Glomerular visceral epithelial cell (primary cell): Measurements from ENCODE around the gene CSNK2B.

Experiments used
- DNase-seq: peaks from one replicate; pipeline ENCODE4 v3.0.0-alpha.2; 2016; ENCODE audit errors: extremely low spot score

CSNK2B gene

DNA sequence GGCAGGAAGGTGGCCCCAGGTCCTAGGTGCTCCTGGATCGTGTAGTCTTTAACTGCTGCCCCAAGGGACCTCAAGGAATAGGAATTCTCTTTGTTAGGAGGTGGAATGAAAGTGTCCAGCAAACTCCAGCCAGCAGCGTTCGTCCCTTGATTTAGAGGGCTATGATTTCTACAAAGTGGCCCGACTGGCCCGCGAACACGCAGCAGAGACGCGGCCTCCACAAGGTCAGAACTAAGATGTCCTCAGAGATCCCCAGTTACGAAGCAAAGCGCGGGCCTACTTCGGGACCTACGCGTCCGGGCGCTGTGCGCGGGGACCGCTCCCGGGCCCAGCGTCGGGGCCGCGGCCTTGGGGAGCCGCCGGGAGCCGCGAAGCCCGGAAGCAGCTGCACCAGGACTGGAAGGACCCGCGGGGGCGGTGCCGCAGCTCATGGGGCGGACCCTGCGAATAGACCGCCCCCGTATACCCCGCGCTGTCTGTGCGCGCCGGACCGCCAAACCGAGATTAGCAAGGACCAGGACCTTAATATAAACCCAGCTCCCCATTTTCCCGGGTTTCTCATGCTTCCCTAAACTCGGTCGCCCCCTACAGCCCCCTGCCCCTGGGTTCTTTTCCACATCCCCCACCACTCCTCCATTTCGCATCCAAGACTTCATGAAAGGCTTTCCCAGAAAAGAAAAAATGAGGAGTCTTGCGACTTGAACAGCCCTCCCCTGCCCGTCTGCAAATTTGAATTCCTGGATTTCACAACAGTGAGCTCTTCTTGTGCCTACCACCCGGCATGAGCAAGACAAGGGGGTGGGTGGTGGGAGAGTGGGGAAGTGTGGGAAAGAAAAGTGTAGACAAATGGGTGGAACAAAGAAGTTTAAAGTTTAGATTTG is 5.3 kb upstream of the CSNK2B start, which contains the start of gene C6orf47:
C6orf47 (minus strand) TSS at position 398 of the 881 bp plus-strand sequence. CDS start 831 bp downstream, outside the sequence.
- peak; percentile 84 for DNase-seq

DNA sequence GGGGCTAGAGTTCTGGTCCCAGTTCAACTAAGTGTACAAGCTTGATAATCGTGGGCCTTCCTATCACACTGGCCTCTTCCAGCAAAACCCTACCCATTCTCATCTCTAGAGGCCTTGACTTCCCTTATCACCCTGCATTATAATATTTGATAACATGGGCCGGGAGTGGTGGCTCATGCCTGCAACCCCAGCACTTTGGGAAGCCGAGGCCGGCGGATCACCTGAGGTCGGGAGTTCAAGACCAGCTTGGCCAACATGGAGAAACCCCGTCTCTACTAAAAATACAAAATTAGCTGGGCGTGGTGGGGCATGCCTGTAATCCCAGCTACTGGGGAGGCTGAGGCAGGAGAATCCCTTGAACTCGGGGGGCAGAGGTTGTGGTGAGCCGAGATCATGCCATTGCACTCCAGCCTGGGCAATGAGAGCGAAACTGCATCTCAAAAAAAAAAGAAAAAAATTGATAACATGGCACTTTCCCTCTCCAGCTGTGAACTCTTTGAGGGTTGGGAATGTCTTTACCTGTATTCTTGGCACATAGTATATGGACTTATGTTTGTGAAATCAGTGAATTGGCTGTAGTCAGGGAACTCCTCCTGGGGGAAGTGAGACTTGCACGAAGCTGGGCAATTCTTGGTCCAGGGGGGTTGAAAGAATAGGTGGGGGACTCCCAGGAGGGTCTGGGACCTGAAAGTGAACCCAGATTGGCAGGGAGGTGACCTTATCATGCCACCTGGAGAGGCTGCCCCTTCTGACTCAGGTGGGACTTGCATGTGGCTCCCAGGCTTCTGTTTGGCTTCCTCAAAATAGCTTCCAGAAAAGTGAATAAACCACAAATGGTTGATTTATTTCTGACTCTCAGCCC is 4.4 kb upstream of the CSNK2B start:
- DNase-seq, result peak; percentile 28

DNA sequence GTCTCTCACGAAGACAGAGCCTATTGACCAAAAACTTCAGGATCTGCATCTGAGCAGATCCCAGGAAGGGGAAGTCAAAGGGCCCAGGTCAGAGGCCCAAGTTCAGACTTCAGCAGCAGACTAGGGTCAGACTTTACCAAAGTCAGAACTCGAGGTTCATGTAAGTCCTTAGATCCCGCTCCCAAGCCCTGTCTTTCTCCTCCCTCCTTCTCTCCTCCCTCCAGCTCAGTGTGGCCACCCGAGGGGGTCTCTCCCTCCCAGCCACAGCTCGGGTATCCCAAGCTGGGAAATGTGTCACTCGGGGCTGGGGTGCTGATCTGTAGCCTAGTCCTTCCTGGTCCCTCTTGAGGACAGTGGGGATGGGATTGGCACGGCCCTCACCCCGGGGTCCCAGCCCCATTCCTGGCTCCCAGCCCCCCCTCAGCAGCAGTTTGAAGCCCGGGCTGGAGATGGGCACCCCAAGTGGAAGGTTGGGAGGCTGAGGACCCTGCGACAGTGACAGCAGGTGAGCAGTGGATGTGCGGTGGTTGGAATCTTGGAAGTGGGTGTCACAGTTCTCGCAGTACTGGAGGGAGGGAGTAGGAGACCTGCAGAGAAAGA is 3.7 kb upstream of the CSNK2B start:
- DNase-seq, result no peak

DNA sequence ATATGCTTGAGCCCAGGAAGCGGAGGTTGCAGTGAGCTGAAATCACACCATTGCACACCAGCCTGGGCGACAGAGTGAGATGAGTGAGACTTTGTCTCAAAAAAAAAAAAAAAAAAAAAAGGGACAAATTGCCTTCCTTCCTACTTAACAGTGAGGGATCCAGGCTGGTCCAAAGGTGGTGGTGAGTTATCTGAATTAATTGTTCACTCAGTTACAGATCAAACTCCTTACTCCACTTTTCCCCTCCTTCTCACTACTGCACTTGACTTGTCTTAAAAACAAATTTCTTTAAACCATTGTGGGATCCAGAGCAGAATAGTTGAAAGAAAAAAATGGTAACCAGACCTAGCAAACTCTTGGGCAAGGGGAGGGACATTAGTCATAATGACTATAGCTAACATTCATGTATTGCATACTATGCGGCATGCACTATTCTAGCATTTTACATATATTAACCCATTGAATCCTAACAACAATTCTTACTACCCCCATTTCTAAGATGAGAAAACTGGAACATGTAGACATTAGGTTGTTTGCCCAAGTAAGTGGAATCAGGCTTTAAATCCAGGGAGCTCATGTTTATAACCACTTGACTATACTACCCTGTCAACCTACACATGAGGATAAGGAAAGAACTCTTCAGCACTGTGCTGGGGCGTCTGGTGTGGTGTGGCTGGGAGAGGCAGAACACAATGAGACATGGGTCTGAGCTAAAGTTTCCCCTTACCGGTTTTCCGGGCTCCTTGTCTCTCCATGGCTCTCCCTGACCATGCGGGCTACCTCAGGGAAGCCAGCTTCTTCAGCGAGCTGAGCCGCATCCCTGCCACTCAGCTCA is 2.5 kb upstream of the CSNK2B start:
- no peak for DNase-seq

DNA sequence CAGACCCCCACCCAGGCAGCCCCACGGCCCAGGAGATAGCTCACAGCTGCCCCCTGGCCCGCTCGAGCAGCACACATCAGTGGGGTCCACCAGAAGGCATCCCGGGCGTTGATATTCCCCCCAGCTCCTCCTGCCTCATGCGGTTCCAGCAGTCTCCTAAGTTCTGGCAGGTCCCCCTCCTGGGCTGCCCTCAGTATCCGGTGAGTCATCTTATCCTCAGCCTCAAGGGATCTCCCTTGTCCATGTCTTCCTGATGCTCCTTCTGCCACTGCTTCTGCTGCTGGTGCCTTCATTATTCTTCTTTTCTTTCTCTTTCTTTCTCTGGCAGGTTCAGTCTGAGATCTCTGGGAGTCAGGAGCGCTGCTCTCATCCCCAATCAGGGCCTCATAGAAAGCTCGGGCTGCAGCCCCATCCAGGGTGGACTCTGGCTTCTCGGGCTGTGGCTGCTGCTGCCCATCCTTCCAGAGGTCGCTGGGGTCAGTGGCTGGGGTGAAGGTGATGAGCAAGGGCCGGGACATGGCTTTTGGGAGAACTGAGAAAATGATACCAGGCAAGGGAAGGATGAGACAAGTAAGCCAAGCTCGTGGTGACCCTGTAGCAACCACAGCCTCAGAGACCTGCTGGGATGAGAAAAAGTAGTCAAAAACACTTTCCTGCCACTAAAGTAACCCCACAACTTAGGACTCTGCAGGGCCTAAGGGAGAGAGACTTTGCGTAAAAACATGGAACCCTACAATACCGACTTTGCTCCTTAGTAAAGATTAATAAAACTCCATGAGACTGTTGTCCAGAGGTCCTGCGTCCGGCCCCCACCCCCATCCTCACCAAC is 1.7 kb upstream of the CSNK2B start:
- DNase-seq, result peak; percentile 81

DNA sequence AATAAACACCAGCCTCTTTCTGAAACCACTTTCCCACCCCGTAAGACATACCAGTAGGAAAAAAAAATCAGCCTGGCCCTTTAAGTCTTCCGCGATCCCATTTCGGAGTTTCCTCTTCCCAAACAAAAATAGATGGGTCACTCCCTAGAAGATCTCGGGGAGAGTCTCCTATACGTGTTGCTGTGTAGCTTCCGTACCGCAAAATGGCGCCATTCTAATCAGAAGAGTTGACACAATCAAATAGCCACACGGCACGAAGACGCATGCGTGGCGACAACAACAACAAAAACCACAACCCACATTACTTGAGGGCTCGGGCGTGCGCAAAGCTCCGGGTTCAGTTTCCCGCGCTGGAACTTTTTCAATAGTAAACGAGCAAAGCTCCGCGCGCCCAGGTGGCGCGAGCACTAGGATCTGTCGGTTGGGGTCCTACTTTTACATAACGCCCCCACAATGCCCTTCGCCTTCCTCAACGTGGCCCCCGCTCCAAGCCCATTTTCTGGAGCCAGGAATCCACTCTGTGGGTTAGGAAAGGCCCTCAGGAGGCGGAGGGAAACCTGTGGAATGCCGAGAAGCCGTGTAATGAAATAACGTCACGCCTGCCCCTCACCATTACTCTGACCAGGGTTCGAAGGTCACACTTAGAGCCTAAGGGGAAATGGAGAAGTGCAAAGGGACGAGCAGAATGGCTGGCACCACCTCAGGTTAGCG is 935 bp upstream of the CSNK2B start, which contains the start of gene GPANK1:
GPANK1 (minus strand) TSS at position 208 of the 711 bp plus-strand sequence. CDS start 519 bp downstream, outside the sequence.
- DNase-seq, result peak; percentile 86

DNA sequence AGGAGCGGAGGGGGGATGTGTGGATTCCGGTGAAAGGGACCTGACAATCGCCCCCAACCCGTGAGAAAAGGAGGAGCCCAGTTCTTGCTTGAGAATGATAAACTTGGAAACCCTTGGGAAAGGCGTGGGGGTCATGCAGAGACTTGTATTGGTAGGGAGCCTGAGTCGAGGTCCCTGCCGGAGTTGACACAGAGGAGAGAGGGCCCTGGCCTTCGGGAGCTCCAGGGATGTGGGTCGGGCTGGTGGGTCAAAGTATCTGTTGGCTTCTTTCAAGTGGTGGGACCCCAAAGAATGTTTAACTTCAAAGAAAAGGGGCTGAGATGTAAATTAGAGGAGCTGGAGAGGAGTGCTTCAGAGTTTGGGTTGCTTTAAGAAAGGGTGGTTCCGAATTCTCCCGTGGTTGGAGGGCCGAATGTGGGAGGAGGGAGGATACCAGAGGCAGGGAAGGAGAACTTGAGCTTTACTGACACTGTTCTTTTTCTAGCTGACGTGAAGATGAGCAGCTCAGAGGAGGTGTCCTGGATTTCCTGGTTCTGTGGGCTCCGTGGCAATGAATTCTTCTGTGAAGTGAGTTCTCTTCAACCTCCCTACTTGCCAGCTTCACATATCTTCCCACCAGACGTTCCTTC is 571 bp downstream of the CSNK2B start:
- no peak for DNase-seq

DNA sequence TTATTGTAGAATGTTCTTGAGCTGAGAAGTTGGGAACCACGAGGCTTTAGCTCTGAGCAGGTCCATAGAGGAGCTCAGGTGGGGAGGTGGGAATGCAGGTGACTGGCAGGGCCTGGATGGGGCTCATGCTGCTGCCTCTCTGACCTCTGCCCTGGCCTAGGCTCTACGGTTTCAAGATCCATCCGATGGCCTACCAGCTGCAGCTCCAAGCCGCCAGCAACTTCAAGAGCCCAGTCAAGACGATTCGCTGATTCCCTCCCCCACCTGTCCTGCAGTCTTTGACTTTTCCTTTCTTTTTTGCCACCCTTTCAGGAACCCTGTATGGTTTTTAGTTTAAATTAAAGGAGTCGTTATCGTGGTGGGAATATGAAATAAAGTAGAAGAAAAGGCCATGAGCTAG is 3.8 kb downstream of the CSNK2B start, which contains the start of gene LY6G5B:
LY6G5B (plus strand) TSS at position 301 of the 400 bp plus-strand sequence. CDS start 975 bp downstream, outside the sequence.
- DNase-seq, result no peak

DNA sequence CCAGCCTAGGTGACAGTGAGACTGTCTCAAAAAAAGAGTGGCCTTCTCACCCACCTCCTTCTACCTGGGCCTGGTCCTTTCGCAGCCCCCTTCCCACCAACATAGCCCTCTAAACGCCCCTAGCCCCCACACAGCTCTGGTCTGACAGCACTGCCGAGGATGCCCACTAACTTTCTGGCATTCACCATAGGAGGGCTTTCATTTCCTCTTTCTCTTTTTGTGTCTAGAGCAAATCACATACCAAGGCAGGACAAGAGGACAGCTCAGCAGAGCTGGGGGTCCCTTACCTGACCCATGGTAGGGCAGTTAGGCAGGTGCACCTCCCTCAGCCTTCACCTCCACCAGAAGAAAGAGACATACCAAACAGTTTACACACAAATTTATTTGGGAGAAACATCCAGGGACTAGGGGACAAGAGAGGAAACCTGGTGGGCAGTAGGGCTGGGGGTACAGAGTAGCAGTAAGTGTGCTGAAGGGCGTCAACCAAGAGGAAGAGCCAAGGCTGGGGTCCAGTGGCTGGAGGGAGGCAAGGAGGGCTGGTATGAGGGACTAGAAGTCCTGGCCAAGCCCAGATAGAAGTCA is 10.5 kb downstream of the CSNK2B start:
- no peak for DNase-seq

DNA sequence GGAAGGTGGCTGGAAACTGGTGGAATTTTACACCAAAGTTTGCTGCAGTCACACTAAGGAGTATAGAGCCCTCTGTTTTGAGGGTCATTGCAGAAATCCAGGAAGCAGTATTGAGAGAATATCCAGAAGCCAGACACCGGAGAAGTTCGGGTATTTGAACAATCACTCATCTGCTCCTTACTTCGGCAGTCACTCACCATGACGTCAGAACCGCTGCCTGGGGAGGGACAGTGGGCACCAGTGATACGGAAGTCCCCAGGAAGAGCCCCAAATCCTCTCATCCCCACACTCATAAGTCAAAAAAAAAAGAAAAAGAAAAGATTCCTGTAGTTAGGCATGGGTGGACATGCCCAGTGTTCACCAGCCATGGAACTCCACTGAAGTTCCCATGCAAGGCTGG is 11.0 kb downstream of the CSNK2B start:
- DNase-seq, result no peak

DNA sequence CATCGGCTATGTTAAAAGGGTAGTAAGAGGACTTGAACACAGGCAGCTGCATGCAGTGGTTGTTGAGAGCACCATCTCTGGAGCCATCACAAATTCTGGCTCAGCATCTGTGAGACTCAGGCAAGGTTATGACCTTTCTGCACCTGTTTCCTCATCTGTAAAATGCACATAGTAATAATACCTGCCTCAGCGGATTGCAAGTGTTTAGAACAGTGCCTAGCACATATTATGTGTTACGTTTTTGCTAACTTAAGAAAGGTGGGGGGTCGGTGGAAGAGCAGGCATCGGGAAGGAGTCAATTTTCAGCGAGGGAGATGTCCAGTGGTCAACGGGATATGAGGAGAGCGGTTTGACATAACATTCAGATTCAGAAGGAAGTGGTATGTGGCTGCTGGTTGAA is 12.1 kb downstream of the CSNK2B start:
- no peak for DNase-seq

DNA sequence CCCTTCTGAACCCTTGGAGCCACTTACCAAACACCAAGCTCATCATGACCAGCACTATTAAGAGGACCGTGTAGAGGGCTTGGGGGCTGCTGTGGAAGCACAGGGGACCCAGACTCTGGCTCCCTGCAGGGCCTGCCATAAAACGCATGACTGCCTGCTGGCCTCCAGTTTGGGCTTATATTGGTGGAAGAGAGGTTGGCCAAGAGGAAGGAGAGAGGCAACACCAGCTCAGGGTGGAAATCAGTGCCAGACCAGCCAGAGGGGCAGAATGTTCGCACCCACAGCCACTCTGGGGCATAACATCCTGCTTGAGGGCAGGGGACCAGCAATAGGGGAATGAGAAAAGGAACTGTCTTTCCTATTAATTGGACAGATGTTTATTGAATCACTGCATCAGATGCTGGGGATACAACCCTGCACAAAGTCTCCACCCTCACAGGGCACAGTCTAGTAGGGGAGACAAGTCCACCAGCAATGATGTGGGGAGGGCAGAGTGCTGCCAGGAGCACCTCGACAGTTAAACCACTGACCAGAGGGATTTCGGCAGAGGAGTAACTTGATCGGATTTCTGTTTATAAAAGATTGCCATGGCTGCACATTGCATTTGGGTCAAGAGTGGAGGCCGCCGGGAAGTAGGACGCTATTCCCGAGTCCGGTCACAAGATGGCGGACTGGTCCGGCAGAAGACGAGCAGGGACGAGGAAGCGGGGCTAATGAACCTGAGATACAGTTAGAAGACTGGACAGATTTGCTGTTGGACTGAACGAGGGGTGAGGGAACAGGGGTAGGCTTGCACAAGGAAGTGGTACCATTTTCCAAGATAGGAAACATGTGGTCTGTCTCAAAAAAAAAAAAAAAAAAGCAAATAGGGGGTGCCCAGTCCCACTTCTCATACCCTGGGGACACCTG is 14.6 kb downstream of the CSNK2B start, which contains the start of gene LY6G5C:
LY6G5C (minus strand) TSS at position 842 of the 909 bp plus-strand sequence; CDS start at position 148, 694 bp downstream.
- peak; percentile 91 for DNase-seq

DNA sequence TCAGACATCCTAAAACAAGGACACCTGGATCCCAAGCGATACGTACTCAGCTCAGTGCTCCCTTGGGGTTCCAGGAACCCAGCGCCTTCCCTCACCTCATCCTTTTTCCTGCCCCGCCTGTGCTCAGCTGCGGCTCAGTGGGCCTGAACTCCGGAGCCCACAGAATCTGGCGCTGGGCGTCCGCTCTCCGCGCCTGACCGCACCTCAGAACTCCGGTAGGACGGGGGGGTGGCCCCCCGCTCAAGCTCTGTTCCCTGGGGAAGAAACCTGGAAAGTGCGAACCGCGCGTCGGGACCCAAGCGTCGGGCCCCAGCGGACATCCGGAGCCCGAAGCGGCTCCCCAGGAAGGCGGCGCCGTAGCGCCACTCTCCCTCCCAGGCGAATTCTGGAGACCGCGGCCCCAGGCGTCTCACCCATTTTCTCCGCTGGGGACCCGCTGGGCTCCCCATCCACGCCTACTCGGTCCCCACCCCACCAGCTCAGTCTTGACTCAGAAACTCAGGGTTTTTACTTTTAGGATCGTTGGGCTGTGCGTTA is 15.3 kb downstream of the CSNK2B start:
- peak; percentile 83 for DNase-seq

DNA sequence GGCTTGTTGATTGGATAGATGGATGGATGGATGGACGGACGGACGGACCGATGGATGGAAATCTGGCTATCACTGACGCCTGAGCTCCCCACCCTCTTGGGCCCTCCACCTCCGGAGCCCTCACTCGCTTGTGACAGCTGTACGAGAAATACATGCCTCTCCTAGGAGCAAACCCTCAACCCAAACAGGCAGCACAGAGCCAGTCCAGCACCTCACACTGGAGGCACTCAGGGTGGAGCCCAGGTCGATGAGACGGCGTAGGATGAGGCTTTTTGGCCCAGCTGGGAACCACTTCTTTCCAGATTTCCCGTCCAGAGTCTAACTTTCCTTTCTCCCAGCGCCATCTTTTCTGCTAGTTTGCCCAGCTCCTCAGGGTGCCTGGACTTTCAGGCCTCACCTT is 17.7 kb downstream of the CSNK2B start:
- DNase-seq, result no peak

DNA sequence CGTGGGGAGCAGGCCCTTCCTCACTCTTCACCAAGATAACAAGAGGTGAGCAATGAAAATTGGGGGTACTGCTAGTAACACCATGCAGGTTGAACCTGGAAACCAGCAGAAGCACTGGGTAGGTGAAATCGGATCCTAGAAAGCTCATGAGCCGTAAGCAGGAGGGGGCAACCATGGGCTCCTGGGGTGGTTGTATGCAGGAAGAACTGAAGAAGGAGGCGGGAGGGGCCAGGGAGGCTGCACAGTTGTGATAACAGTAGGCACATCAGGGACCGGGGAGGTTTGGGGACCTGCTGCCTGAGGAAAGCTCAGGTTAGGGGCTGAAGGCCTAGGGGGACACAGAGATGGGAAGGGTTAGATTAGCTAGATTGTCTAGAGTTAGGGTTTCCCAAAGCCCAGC is 20.6 kb downstream of the CSNK2B start:
- DNase-seq, result no peak

DNA sequence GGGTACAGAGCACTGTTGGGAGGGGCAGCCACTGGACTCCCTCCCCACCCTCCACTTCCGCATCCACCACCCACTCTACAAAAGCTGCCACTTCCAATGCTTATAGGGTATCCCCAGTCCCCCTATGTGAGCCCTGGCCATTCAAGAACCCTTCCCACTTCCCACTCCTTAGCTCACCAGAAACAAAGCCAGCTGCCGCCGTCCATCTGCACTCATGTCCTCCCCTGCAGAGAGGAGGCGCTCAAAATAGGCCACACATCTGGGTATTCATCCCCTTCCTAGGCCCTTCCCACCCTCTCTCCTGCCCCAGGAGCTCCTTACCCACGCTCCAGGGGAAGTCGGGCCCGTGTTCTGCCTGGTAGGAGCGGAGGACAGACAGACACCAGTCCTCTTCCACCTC is 21.4 kb downstream of the CSNK2B start:
- no peak for DNase-seq
